GM19455 (cell line): ENCODE measurements around the gene PTPN12.

Experiments used
- ATAC-seq: cut with Tn5 transposase; IDR thresholded peaks from one replicate; pipeline ENCODE4 v1.9.1; 2021; ENCODE audit not compliant: unreplicated experiment

PTPN12 gene

DNA sequence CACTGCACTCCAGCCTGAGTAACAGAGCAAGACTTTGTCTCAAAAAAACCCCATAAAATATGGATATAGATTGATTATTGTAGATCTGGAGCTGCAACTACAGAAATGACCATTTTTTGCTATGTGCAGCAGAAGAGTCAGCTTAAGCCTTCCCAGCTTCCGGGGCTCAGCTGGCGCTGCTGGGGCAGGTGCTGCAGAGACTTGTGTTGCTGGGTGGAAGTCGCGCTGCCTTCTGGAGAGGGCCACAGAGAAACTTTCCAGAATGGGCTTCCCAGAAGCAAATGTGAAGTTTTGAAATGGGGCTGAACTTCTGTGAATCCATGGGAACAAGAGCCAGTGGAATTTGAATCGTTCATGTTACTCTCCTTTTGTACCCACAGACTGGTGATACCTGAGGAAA is 121.8 kb downstream of the PTPN12 start:
- ATAC-seq = no peak

DNA sequence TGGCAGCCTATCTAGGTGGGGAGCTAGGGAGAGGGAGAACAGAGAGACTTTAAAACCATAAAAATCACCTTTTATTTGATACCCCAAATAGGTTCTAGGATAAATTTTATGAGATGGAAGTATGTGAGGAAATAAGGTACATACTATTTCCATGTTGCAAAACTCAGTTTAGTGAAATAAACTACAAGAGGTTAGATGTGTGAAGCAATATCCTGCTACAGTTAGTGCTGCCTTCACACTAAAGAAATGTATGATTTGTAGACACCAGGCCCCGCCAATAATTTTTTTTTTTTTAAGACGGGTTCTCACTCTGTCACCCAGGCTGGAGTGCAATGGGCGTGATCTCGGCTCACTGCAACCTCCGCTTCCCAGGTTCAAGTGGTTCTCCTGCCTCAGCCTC is 124.7 kb downstream of the PTPN12 start:
- no peak for ATAC-seq

- no peak for ATAC-seq
Observed at GRCh38 chr7:77662869-77663268, 125.8 kb downstream of the PTPN12 start.

- no peak for ATAC-seq
Observed at GRCh38 chr7:77664715-77665114, 127.6 kb downstream of the PTPN12 start.

DNA sequence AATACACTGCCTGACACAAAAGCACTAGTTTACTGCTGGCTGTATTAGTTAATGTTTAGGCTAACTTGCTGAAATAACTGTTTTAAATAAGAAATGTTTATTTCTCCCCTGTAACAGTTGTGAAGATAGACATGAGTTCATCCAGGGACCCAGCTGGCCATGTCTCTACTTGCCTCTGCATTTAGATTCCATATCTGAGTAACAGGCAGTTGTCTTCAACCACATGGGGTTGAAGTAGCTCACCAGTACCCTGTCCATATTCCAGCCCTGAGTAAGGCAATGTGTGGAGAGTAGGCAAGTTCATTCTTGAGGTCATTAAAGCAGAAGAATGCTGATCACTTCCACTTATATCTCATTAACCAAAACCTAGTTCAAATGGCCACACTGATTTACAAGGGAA is 128.1 kb downstream of the PTPN12 start:
- no peak for ATAC-seq

- no peak for ATAC-seq
Observed at GRCh38 chr7:77667459-77668086, 130.5 kb downstream of the PTPN12 start.

GRCh38 chr7:77674878-77675277 is 137.8 kb downstream of the PTPN12 start:
- ATAC-seq = peak; percentile 59

DNA sequence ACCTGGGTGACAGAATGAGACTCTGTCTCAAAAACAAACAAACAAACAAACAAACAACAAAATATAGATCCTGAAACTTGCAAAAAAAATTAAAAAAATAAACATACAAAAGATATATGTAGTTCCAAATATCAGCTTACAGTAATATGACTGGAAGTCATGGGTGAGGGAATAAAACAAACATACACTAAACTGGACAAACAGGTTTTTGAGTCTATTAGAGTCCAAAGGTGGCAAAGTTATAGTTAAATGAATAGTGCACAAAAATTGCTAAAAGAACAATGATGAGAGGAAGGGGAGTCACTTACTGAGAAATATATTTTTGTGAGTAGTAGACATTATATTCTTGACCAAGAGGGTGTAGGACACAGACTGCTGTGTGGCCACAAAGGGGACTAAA is 142.5 kb downstream of the PTPN12 start:
- no peak for ATAC-seq

DNA sequence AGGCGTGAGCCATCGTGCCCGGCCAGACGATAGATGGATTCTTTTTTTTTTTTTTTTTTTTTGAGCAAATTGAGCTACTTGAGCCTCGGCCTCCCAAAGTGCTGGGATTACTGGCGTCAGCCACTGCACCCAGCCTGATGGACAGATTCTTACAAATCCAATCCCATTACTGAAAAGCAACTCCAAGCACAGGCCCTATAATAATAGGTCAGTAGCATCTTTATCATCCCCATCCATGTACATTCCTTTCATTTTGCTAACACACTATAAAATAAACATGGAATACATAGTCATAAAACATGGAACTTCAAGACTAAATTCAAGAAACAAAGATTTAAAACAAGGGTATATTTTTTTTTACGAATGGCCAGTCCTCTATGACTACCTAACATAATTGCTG is 143.2 kb downstream of the PTPN12 start:
- no peak for ATAC-seq

DNA sequence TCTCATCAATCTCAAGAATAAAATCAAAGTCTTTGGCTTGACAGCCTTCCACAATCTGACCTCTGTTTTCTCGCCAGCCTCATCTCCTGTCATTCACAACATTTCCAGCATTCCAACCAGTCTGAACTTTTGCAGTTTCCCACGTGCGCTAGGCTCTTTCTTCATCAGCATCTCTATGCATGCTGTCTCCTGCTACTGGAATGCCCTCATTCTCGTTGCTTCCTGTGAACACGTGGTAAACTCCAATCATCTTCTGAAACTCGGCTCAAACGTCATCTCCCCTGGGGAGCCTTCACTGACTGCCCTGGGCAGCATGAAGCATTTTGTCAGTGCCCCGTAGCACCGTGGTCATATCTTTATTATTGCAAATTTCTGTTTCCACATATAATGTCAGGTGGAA is 146.9 kb downstream of the PTPN12 start:
- ATAC-seq = no peak

DNA sequence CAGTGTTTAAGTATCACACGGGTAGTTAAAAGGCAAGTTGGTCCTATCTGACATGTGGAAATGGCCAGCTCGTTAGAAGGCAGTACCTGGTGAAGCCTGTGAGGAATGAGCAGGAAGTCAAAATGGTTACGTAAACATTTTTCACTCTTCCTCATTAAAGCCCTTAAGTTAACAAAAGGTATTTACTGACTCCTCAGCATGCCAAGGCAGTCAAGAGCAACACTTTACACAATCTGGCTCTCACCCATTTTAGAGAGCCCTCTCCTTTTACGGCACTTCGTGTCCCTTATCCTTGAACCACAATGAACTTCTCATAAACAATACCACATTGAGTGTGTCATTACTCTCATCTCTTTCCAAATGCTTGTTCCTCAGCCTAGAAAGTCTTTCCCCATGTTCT is 148.1 kb downstream of the PTPN12 start:
- no peak for ATAC-seq

DNA sequence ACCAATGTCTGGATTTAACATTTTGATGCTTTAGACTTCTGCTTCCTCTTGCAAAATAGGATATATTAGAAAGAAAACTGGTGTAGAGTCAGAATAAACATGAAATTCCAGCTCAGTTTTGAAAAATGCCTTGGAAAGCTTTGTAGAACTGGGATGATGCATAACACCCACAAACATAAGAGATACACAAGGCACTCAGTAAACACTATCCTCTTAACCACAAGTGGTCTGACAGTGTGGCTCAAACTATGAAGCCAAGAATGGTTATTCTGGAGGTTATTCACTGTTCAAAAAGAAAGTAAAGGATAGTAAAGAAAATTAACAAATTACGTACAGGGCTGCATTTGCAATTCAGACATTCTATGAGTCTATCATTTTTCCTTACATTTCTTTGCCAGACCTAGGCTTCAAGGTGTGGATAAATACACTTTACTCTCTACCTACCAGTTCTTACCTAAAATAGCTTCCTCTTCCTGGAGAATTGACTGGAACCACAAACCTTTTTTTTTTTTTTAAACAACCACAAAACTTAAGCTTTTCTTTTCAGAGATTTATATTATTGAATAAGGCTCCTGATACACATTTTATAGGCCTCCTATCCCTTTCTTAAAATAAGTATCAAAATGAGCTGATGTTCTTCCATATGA is 150.1 kb downstream of the PTPN12 start:
- ATAC-seq = no peak

DNA sequence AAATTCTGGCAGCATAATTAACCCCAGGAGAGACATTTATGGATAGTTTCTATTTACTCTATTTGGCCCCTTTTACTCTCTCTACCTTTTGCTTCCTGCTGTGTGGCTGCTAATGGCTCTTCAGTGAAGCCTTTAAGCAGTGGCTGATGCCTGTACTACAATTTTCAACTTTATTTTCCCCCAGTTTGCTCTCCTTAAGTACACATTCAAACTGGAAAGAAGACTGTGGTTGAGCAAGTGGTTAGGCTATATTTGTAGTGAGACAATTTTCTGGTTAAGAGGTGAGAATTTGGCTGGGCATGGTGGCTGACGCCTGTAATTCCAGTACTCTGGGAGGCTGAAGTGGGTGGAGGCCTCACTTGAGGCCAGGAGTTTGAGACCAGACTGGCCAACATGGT is 150.7 kb downstream of the PTPN12 start:
- ATAC-seq = no peak
